ENCODE data around the gene PLD4.

DNA sequence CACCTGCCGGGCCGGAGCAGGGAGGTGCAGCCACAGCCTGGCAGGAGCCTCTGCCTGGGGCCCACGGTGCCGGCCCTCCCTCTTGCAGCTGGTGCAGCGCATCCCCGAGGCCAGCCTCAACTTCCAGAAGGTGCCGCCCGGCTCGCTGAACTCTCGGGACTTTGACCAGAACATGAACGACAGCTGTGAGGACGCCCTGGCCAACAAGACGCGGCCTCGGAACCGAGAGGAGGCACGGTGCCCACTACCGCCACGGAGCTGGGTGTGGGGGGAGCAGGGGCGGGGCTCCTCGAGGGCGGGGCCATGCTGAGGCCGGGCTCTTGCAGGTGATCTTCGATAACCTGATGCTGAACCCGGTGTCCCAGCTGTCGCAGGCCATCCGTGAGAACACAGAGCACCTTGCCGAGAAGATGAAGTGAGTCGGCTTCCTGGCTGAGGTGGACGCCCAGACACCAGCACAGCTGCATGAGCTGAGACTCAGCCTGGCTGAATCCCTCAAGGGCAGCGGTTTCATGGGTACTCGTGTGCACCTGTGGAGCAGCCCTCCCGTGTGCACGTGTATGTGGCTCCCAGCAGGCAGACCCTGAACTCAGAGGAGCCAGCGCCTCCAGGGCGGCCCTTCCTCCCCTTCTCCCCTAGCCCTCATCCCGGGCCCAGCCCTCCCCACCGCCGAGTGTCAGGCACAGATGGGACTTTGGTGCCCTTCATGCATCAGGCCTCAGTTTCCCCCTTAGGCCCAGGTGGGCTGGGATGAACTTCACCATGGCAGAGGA is 31.1 kb upstream of the PLD4 start:
- TF ChIP-seq EP300 (IDR thresholded peaks at IDR 0.05; ENCODE audit: borderline replicate concordance) (no peak), RAD21 (IDR thresholded peaks at IDR 0.05; ENCODE audit: low read depth) (no peak), YY1 (IDR thresholded peaks at IDR 0.05; ENCODE audit: low read depth) (no peak)

All from Ishikawa (cell line).